GM21515 (cell line): Measurements from ENCODE around the gene FXYD6.

Source experiments
- ATAC-seq: cut with Tn5 transposase; IDR thresholded peaks from one replicate; pipeline ENCODE4 v1.9.1; 2021; ENCODE audit not compliant: unreplicated experiment

The FXYD6 gene

GRCh38 chr11:117910941-117911655 lies 34.6 kb upstream of the FXYD6 start:
- no peak for ATAC-seq

- no peak for ATAC-seq
Observed at GRCh38 chr11:117910525-117910924, 34.1 kb upstream of the FXYD6 start.

GRCh38 chr11:117909611-117910382 lies 33.3 kb upstream of the FXYD6 start:
- ATAC-seq = no peak

GRCh38 chr11:117908959-117909610 lies 32.6 kb upstream of the FXYD6 start:
- no peak for ATAC-seq

GRCh38 chr11:117908109-117908895 lies 31.8 kb upstream of the FXYD6 start:
- ATAC-seq = no peak

- ATAC-seq = peak; percentile 54
Observed at GRCh38 chr11:117907276-117908108, 31.0 kb upstream of the FXYD6 start.

GRCh38 chr11:117906710-117907109 lies 30.3 kb upstream of the FXYD6 start:
- ATAC-seq = no peak

GRCh38 chr11:117906126-117906525 lies 29.7 kb upstream of the FXYD6 start:
- no peak for ATAC-seq

GRCh38 chr11:117905524-117905923 lies 29.1 kb upstream of the FXYD6 start:
- ATAC-seq = no peak

GRCh38 chr11:117903505-117904382 lies 27.3 kb upstream of the FXYD6 start:
- ATAC-seq = no peak

GRCh38 chr11:117902001-117902845 lies 25.8 kb upstream of the FXYD6 start:
- ATAC-seq = no peak

- ATAC-seq = no peak
Observed at GRCh38 chr11:117901601-117902000, 25.1 kb upstream of the FXYD6 start.

GRCh38 chr11:117900720-117901440 lies 24.4 kb upstream of the FXYD6 start:
- no peak for ATAC-seq

GRCh38 chr11:117900121-117900648 lies 23.7 kb upstream of the FXYD6 start:
- no peak for ATAC-seq

GRCh38 chr11:117898059-117898458 lies 21.6 kb upstream of the FXYD6 start:
- ATAC-seq = no peak

GRCh38 chr11:117892651-117893050 lies 16.2 kb upstream of the FXYD6 start:
- ATAC-seq = no peak

- ATAC-seq = no peak
Observed at GRCh38 chr11:117891362-117891761, 14.9 kb upstream of the FXYD6 start.
